GM19238 (cell line): ENCODE results near the gene PLPPR1.
"Not testable (repeated sequence)": the region's sequence is repeated elsewhere in the genome, so short reads cannot be mapped to it uniquely, and the experiment has no call there.

Experiments used
- DNase-seq: peaks from one replicate; pipeline ENCODE4 v3.0.0; 2011; ENCODE audit warnings: low spot score; ENCODE audit not compliant: insufficient read length

PLPPR1 gene

GRCh38 chr9:101028346-101029314 lies at the start of gene PLPPR1:
TSS of gene PLPPR1 (plus strand) at chr9:101028727.
- no peak for DNase-seq

GRCh38 chr9:100989731-100990130 lies 38.8 kb upstream of the PLPPR1 start:
- DNase-seq, result no peak

- DNase-seq, result no peak
These were observed 37.7 kb upstream of the PLPPR1 start for GRCh38 chr9:100990605-100991381.

- DNase-seq, result no peak
These were observed 35.9 kb upstream of the PLPPR1 start for GRCh38 chr9:100992632-100993031.

GRCh38 chr9:100999906-101000544 lies 28.5 kb upstream of the PLPPR1 start:
- DNase-seq, result no peak

- DNase-seq, result no peak
These were observed 23.3 kb upstream of the PLPPR1 start for GRCh38 chr9:101005246-101005645.

- no peak for DNase-seq
These were observed 14.0 kb upstream of the PLPPR1 start for GRCh38 chr9:101014566-101014965.

- DNase-seq, result no peak
These were observed 10.1 kb upstream of the PLPPR1 start for GRCh38 chr9:101018467-101018866.

GRCh38 chr9:101022704-101023103 lies 5.8 kb upstream of the PLPPR1 start:
- DNase-seq, result no peak

- no peak for DNase-seq
These were observed 2.6 kb upstream of the PLPPR1 start for GRCh38 chr9:101025940-101026339.

- no peak for DNase-seq
These were observed 1.7 kb upstream of the PLPPR1 start for GRCh38 chr9:101026824-101027223.

- no peak for DNase-seq
These were observed 1.3 kb upstream of the PLPPR1 start for GRCh38 chr9:101027236-101027635.

GRCh38 chr9:101027733-101028345 lies 688 bp upstream of the PLPPR1 start:
- no peak for DNase-seq

GRCh38 chr9:101029315-101030085 lies 973 bp downstream of the PLPPR1 start:
- DNase-seq, result no peak

GRCh38 chr9:101030086-101030391 lies 1.5 kb downstream of the PLPPR1 start:
- DNase-seq, result no peak

- no peak for DNase-seq
These were observed 3.9 kb downstream of the PLPPR1 start for GRCh38 chr9:101032426-101032825.

- DNase-seq, result no peak
These were observed 5.7 kb downstream of the PLPPR1 start for GRCh38 chr9:101034222-101034621.

GRCh38 chr9:101035098-101035497 lies 6.6 kb downstream of the PLPPR1 start:
- DNase-seq, result no peak

- no peak for DNase-seq
These were observed 8.9 kb downstream of the PLPPR1 start for GRCh38 chr9:101037430-101037829.

GRCh38 chr9:101038488-101038887 lies 10.0 kb downstream of the PLPPR1 start:
- DNase-seq, result no peak

GRCh38 chr9:101039581-101039980 lies 11.1 kb downstream of the PLPPR1 start:
- not testable (repeated sequence) for DNase-seq
